NCI-H1105 (cell line): ENCODE results near the gene XPR1.
A peak's percentile ranks its signal among the peaks of the same experiment; 100 is the strongest.
"Not testable (repeated sequence)": the region's sequence is repeated elsewhere in the genome, so short reads cannot be mapped to it uniquely, and the experiment has no call there.

ENCODE experiments used
- DNase-seq: peaks from one replicate; lab custom pipeline; 2025; lab: John Stamatoyannopoulos, UW

The XPR1 gene

DNA sequence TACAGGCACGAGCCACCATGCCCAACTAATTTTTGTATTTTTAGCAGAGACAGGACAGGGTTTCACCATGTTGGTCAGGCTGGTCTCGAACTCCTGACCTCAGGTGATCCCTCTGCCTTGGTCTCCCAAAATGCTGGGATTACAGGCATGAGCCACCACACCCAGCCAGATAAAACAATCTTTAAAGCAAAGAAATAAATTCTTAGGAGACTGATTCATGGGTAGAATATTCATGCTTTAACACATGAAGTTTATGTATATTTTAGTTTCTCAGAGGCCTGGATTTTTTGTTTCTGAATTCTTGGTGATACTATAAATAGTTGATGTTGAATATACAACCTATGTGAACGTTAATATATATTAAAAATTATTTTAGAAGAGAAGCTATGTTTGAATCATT, 153.5 kb downstream of the XPR1 start:
- DNase-seq = no peak

DNA sequence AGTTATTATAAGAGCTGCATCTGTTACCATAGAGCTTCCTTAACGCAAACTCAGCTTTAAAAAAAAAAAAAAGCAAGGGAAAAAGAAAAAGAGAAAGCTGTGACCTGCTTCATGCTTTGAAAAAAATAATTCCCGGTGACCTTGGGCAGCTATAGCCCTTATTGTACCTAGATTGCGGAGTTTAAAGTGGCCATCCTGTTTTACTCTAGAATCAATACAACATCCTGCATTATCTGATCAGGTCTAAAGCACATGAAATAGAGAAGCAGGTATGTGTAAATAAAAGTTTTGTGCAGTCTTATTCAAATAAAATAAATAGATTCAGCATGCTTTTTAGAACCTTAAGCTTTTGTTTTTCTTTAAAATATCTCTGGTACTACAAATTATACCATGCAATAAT, 154.1 kb downstream of the XPR1 start:
- DNase-seq = no peak

DNA sequence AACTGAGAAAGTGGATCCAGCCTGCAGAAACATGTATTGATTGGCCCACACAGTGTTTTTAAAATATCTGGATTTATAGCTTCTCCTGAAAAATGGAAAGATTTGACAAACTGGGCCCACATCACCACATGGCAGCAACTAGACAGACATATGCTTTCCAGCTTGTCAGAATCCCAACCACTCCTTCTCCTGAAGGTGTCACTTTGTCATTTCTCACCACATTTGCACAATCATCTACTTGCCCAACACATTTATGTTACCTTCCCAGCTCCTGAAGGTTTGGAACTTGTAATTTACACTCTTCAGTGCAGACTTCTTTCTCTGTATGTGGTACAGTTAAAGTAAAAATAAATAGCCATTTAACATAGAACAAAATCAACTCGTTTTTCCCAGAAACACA, 154.8 kb downstream of the XPR1 start:
- DNase-seq = no peak

DNA sequence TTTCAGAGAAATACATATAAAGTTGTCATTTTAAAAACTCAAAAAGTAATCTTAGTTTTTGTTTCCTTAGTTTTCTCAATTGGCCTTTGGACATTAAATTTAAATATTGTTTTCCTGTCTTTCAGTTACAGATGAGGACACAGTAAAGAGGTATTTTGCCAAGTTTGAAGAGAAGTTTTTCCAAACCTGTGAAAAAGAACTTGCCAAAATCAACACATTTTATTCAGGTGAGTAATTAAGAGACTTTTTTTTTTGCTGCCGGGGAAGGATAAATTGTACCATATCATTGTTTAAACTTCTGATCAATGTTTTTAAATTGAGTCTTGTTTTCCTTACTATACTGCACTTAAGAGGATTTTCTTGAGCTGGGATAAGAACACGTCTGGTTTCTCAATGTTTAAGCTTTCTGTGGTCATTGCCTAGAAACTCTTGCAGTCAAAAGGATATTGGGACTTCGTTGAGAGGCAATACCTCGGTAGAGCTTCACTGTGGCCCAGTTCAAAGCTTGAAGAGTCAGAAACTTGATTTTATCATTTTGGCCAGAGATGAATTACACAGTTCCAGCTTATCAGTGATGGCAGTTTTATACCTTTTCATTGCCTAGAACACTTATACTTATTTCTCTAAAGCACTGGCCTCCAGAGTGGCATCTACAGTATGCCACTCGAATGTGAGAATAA, 155.9 kb downstream of the XPR1 start:
- no peak for DNase-seq

DNA sequence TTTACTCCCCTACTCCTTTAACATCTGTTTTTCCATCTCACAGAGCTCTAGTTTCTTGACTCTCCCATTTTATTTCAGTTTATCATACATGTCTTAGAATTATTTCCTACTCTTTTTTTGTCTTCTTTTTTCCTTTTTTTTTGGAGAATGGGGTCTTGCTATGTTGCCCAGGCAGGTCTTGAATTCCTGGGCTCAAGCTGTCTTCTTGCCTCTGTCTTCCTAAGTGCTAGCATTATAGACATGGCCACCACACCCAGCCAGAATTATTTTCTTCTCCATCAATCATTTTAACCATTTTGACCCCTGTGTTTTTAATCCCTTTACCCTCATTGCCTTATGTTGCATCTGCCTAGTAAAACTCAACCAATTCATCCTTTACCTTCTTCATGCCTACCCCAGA, 157.6 kb downstream of the XPR1 start:
- no peak for DNase-seq

DNA sequence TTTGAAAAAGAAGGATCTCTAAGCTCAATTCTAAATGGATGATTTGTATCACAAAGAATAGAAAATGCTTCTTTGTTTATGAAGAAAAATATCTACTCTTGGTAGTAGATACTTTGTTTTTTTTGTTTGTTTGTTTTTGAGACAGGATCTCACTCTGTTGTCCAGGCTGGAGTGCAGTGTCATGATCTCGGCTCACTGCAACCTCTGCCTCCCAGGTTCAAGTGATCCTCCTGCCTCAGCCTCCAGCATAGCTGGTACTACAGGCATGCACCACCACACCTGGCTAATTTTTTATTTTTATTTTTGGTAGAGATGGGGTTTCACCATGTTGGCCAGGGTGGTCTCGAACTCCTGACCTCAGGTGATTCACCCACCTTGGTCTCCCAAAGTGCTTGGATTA, 159.3 kb downstream of the XPR1 start:
- not testable (repeated sequence) for DNase-seq

DNA sequence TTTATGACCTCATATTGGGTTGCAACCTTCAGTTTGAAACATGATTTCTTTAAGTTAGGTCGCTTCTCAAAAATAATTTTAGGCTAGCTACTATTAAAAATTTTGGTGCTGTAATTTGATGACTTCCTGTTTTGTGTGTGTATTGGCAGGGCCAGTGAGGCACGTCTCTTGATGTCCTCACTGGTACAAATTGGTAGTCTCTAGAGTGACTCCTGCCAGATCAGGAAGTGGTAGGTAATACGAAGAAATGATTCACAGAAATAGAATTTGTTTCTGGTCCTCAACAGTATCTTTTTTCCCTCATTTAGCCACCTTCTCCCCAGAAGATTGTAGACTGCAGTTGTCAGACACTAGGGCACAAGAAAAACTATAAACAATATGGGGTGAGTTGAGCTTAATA, 160.0 kb downstream of the XPR1 start:
- DNase-seq = no peak

DNA sequence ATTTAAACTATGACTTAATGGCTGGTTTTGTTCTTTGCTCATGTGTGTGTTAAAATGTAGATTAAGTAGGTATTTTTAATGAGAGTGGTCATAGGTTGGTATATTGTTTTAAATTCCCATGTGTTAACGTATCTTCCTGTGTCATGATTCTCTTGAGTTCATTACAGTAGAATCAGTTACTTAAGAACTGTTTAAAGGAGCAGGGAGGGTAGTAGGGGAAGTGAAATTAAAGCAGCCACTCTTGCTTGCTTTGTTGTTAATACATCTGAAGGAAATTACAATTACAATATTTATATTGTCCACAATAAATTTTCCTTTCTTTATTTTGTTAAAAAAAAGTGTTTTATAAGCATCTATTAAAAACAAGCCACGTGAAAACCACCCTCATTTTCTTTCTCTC, 161.6 kb downstream of the XPR1 start:
- no peak for DNase-seq

DNA sequence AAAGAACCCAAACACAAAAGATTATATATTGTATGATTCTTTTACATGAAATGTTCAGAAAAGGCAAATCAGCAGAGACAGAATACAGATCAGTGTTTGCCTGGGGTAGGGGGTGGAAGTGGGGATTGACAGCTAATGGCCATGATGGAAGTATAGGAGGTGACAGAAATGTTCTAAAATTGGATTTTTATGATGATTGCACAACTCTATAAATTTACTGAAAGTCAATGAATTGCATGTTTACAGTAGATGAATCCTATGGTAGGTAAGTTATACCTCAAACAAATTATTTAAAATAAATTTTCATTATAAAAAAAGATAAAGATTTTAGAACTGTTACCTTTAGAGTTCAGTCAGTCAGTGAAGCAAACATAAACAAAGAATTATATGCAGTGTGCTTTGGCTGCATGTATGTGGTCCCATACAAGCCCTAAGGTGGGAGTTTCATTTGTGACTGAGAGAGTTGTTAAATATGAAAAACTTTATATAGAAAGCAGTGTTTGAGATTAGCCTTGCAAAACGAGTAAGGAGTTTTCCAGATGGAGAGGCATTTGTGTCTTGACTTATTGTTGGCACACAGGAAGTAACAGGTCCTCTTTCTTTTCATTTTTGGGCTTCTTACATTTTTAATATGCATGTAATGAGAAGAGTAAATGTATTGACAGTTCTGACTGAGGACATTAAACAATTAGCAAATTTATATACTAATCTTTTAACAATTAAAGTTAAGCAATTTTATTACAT, 165.2 kb downstream of the XPR1 start:
- no peak for DNase-seq

DNA sequence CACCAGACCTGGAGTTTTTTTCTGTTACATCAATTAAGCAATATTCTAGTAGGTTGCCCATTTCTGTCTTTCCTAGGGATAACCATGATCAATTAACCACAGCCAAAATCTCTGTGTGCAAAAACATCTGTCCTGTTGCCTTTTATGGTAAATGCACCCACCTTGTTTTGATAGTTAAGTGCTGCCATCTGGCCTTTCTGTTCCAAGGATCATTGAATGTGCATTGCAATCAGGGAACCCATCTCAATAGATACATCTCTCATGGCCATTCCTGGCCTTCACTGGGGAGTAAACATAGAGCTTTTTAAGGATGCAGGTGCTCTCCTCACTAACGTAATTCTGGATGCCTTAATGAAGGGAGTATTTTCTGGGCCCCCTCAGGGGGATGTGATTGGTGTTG, 169.1 kb downstream of the XPR1 start:
- peak; percentile 1 for DNase-seq

DNA sequence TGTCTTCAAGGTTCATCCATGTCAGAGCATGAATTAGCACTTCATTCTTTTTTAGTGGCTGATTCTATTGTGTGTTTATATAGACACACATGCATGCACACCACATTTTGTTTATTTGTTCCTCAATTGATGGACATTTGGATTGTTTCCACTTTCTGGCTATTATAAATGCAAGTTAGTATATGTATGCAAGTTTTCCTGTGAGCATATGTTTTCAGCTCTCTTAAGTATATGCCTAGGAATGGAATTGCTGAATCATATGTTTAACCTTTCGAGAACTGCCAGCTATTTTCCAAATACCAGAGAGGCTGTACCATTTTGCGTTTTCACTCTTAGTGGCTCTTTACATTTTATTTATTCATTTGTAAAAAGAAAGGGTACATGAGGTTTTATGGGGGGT, 171.0 kb downstream of the XPR1 start:
- DNase-seq = no peak

DNA sequence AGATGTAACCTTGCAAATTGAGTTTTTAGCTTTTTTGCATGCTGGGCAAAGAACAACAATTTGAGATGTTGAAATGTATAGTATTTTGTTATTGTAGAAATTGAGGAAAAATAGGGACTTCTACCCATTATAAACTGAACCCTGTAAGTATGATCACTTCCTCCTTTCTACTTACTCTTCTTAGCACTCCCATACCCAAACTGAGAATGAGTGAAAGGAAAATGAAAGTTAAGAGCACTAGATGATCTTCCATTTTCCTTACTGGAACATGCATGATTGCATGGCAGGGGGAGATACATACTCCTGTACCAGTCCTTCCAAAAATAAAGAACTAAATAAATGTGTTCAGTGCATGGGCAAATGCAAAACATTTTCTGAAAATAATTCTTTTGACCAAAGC, 173.5 kb downstream of the XPR1 start:
- no peak for DNase-seq

DNA sequence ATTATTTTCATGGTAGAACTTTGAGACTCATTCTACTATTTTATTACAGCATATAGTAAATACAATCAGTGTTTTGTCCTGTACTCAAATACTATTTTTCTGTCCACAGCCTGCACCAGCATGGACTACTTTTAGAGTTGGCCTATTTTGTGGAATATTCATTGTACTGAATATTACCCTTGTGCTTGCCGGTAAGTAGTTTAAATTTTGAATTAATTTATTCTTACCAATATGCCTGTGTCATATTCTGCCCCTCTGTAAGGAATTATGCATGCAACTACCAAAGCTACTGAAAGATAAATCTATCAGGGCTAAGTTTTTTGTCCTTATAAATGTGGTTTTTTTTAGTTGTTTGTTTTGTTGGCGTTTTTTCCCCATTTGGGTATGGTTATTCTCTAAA, 179.5 kb downstream of the XPR1 start:
- DNase-seq = no peak

DNA sequence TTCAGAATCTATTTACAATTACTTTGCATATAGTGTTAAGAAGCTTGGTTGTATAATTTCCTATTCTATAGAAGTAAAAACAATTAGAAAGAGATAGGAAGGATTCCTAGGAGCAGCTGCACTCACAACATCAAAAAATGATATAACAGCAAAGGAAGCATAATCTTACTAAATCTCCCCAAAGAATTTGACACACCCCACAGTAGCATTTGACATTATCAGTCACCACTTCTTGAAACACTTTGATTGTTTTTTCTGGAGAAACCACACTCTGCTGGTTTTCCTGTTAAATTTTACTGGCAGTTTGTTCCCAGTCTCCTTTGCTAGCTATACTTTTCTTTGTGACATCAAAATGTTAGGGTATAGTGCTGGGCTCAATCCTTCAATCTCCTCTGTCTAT, 180.1 kb downstream of the XPR1 start:
- no peak for DNase-seq

DNA sequence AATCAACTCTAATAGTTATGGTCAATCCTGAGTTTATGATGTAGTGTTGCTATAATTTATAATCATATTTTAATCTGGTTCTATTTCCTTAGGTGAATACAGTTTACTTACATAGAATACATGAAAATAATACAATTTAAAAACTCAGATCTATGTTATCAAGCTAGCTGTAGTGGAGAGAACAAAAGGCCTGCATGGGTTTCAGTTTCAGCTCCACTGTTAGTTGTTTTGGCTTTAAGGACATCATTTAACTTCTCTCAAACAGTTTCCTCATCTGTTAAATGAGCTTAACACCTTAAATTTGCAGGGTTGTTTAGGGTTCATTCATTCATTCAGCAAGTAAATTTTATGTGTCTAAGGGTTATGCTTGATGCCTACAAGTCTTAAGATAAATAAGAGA, 182.4 kb downstream of the XPR1 start:
- DNase-seq = no peak

DNA sequence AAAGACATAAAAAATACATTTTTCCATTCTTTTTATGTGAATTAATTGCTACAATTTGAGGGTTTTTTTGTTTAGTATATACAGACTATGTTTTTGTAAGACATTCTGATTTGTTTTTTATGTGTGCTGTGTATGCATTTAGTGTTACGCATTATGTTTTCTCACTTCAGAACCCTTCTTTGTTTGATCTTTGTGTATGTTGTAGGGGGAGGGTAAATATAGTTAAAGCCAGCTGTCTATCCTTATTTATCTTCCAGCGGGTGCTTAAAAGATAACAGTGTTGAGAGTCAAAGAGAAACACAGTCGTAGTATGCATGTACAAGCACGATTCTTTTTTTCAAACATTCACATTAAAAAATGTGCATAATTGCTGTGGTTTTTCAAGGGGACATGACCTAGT, 183.4 kb downstream of the XPR1 start:
- DNase-seq = peak; percentile 27

DNA sequence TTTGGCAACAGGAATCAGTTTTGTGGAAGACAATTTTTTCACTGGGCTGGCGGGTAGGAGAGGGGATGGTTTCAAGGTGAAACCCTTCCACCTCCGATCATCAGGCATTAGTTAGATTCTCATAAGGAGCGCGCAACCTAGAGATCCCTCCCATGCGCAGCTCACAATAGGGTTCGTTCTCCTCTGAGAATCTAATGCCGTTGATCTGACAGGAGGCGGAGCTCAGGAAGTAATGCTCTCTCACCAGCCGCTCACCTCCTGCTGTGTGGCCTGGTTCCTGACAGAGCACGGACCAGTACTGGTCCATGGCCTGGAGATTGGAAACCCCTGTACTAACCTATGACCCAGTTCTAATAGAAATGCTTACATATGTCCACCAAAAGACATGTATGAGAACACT, 184.3 kb downstream of the XPR1 start:
- DNase-seq = no peak

DNA sequence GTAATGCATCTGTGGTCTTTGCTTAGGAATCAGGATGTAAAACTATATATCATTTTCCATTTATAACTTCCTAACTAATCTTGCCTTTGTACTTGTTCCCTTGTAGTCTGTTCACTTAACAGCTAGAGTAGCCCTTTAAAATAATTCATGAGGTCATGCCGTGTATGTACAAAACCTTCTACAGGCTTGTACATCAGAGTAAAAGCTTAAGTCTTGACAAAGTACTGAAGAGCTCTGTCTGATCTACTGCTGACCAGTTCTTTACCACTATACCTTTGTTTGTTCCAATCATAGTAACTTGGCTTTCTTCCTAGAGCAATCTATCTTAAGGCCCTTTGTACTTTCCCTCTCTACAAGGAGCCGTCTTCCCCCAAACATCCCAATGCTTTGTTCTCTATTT, 190.1 kb downstream of the XPR1 start:
- no peak for DNase-seq

DNA sequence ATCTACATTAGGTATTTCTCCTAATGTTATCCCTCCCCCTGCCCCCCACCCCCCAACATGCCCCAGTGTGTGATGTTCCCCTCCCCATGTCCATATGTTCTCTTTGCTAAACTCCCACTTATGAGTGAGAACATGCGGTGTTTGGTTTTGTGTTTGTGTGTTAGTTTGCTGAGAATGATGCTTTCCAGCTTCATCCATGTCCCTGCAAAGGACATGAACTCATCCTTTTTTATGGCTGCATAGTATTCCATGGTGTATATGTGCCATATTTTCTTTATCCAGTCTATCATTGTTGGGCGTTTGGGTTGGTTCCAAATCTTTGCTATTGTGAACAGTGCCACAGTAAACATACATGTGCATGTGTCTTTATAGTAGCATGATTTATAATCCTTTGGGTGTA, 199.7 kb downstream of the XPR1 start:
- not testable (repeated sequence) for DNase-seq

DNA sequence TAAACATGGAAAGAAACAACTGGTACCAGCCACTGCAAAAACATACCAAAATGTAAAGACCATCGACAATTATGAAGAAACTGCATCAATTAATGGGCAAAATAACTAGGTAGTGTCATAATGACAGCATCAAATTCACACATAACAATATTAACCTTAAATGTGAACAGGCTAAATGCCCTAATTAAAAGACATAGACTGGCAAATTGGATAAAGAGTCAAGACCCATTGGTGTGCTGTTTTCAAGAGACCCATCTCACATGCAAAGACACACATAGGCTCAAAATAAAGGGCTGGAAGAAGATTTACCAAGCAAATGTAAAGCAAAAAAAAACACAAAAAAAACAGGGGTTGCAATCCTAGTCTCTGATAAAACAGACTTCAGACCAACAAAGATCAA, 201.4 kb downstream of the XPR1 start:
- DNase-seq = not testable (repeated sequence)

DNA sequence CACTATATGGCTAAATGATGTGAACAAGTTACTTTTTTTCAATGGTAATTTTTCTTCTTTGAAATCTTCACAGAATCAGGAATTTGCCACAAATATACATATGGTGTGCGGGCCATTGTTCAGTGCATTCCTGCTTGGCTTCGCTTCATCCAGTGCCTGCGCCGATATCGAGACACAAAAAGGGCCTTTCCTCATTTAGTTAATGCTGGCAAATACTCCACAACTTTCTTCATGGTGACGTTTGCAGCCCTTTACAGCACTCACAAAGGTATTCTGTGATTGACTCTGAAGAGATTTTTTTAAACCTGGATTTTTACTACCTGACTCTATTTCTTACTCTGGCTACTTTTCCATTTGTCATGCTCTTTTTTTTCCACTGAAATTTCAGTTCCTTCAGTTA, 204.6 kb downstream of the XPR1 start:
- no peak for DNase-seq

DNA sequence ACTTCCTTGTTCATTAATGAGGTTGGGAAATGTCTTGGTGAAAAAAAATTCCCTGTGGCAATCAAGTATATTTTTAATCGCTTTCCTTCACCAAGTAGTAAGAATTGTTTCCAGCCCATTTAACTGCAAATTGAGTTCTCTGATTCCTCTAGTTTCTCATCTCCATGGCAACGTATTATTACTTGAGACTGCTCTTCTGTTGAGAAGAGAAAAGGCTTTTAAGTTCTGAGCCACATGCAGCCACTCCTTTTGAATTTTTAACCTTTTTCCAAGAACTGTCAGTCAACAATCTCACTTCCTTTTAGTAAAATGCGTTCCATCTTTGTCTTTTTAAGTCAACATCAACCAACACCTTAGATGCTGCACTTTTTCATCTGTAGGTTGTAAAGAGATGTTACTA, 205.2 kb downstream of the XPR1 start:
- DNase-seq = no peak

DNA sequence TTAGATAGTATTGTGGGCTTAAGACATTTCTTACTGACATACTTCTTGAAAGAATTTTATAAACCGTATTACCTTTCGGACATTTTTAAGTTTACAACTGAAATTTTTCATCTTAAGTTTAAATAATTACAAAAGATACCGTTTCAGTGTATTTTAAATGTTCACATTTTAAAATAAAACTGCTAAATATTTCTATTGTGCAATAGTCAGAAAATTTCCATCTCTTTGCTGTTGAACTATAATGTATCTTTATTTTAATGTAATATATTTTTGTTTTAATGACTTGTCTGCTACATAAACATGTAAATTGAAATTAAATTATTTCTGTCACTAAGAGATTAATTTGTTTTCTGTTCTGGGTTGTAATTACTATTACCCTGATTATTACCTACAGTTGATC, 206.7 kb downstream of the XPR1 start:
- DNase-seq = no peak

DNA sequence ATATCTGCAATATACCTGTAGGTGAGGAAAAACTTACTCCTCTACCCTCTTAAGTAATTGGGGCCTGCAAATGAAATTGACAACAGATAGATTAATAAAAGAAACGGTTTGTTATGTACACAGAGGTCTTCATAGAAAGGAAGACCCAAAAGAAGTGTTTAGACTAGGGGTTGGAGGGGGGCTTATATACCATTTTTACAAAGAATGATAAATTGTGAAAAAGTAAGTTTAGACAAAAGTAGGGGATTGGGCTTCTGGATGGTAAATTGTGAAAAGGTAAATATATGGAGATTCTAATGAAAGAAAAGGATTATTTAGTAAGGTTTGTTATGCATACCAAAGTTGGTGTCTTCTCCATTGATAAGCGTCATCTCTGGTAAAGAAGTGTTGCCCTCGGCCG, 207.7 kb downstream of the XPR1 start:
- DNase-seq = no peak
